Nephron progenitor cell (in vitro differentiated cells): ENCODE results near the gene SLCO3A1.
A peak's percentile ranks its signal among the peaks of the same experiment; 100 is the strongest.

Experiments
- DNase-seq: peaks from one replicate; pipeline ENCODE4 v3.0.0; 2021
- H3K27ac Mint-ChIP-seq: 2 replicates; pipeline ENCODE4 v1.8.0; 2021; ENCODE audit warnings: mild to moderate bottlenecking, moderate library complexity, mixed read lengths
- H3K27me3 Mint-ChIP-seq: 2 replicates; pipeline ENCODE4 v1.8.0; 2021; ENCODE audit warnings: mild to moderate bottlenecking, low read depth, mixed read lengths; ENCODE audit not compliant: poor library complexity
- H3K36me3 Mint-ChIP-seq: 2 replicates; pipeline ENCODE4 v1.8.0; 2021; ENCODE audit warnings: low read depth, mixed read lengths
- H3K4me1 Mint-ChIP-seq: 2 replicates; pipeline ENCODE4 v1.8.0; 2021; ENCODE audit warnings: mixed read lengths
- H3K4me3 Mint-ChIP-seq: 2 replicates; pipeline ENCODE4 v1.8.0; 2021; ENCODE audit warnings: mild to moderate bottlenecking, moderate library complexity, mixed read lengths
- H3K9me3 Mint-ChIP-seq: 2 replicates; pipeline ENCODE4 v1.8.0; 2021; ENCODE audit warnings: mild to moderate bottlenecking, moderate library complexity, mixed read lengths
- TF ChIP-seq, protein P1 (sequence below): fragments of 200-600 bp; sonication (generic); IDR thresholded peaks from 2 replicates; pipeline ENCODE4 v1.5.0; 2021; ENCODE audit warnings: antibody characterized with exemption

SLCO3A1 gene

DNA sequence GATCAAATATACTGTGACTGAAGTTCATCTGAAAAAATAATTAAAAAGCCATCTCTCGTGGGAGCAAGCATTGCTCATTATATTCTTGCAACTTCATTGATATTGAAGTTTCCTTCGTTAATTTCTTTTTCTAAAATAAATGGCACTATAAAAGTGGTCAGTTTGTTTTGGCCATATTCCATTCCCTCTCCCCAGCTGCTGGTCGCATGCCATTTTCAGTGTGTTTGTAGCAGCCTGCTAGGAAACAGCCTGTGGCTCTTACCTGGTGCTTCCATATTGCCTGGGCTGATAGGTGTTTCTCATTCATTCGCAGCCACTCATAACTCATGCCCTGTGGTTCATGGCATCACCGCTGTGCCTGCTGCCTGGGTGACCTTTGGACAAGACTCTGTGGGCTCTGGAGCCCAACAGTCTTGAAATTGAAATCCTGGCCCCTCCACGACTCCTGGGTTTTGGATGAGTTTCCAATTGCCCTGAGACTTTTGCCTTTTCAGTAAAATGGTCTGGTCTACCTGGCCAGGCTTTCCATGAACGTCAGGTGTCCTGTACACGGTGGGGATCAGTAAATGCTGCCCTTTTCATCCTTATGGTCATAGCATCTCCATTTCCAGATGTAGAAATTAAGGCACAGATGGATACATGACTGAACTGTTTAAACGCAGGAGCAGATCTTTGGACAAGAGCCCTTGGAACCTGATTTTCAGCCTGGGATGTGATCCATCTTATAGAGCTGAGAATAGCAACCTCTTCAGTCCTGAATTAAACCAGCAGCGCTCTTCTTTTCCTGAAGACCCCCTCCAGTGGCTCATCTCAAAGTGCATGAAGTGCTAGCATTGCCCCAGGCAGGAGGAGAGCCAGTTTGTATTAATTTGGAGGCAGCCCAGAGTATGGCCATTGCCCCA is 69.4 kb downstream of the SLCO3A1 start:
- TF ChIP-seq, protein P1, sequence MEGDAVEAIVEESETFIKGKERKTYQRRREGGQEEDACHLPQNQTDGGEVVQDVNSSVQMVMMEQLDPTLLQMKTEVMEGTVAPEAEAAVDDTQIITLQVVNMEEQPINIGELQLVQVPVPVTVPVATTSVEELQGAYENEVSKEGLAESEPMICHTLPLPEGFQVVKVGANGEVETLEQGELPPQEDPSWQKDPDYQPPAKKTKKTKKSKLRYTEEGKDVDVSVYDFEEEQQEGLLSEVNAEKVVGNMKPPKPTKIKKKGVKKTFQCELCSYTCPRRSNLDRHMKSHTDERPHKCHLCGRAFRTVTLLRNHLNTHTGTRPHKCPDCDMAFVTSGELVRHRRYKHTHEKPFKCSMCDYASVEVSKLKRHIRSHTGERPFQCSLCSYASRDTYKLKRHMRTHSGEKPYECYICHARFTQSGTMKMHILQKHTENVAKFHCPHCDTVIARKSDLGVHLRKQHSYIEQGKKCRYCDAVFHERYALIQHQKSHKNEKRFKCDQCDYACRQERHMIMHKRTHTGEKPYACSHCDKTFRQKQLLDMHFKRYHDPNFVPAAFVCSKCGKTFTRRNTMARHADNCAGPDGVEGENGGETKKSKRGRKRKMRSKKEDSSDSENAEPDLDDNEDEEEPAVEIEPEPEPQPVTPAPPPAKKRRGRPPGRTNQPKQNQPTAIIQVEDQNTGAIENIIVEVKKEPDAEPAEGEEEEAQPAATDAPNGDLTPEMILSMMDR = no peak
- H3K9me3 Mint-ChIP-seq = no peaks in the 10 kb centered on the region
- no peaks in the 10 kb centered on the region for H3K36me3 Mint-ChIP-seq
- H3K4me3 Mint-ChIP-seq = no peak overlapping the region
- no peak overlapping the region for H3K27ac Mint-ChIP-seq
- peaks cover 18% of the 10 kb centered on the region for H3K27me3 Mint-ChIP-seq
- H3K4me1 Mint-ChIP-seq = peaks cover 66% of the 10 kb centered on the region
- DNase-seq = no peak

DNA sequence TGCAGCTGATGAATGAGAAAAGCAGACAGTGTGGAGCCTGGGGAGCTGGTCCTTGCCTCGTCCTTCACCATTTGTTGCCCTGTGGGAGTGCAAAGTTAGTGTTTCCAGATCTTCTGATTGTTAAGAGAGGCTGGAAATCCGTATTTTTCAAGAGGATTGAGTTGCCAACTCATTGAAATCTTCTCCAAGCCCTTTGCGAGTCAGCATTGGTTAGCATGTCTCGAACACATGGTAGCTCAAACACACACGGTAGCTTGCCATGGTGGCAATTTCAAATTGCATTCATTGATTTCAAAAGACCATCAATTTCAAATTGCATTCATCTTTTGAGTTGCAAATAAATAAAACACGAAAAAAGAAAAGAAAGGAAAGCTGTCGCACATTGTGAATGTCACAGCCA is 70.7 kb downstream of the SLCO3A1 start:
- Mint-ChIP-seq H3K27ac (peak overlapping the region; percentile 50), H3K27me3 (peaks cover 23% of the 10 kb centered on the region), H3K4me1 (peaks cover 70% of the 10 kb centered on the region), H3K9me3 (no peaks in the 10 kb centered on the region), H3K4me3 (peak overlapping the region; percentile 43), H3K36me3 (no peaks in the 10 kb centered on the region)
- DNase-seq = no peak
- TF ChIP-seq, protein P1 = no peak

DNA sequence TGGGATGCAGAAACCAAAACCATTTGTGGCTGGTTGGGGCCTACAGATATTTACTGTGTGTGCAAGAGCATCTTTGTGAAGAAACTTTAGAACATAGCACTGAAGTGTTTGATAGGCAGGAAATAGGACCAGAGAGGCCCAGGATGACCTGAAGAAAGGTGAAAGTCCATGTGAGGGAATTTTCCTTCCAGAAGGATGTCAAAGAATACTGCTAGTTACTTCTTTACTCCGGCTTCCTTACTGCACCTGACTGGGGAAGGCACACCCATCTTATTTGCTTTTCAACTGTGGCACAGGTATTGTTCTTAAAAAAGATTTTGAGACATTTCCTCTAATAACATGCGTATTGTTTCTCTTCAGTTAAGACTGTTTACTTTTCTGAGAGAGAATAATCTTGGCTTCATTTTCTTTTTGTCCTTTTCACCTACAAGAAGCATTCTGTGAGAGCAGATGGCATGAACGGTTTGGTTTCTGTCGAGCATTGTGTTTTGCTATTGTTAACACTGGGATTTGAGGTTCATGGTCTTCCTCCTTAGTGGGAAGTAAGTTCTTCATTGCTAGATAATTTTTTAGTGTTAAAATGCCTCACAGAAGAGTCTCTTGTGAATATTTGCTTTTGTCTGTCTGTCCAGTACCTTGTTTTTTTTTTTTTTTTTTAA is 71.5 kb downstream of the SLCO3A1 start:
- peaks cover 70% of the 10 kb centered on the region for H3K4me1 Mint-ChIP-seq
- TF ChIP-seq, protein P1 = no peak
- DNase-seq = no peak
- H3K36me3 Mint-ChIP-seq = no peaks in the 10 kb centered on the region
- no peak overlapping the region for H3K4me3 Mint-ChIP-seq
- H3K27me3 Mint-ChIP-seq = peaks cover 23% of the 10 kb centered on the region
- H3K9me3 Mint-ChIP-seq = no peaks in the 10 kb centered on the region
- no peak overlapping the region for H3K27ac Mint-ChIP-seq

DNA sequence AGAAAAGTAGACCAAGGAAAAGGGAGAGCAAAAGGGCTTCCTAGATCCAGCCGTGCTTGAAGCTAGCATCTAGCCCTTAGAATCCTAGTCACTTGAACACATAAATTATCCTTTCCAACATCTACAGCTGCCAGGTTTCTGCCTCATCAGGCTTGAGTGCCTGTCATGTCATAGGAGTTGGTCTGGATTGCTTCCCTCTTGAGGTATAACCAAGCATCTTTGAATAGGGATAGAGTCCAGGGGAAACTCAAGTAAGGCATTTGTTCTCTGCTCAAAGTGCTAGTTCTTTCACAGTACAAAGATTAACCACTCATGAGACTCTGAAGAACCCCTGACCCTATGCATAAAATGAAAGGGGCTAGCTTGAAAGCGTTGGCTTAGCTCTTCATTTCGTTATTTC is 72.3 kb downstream of the SLCO3A1 start:
- no peak overlapping the region for H3K27ac Mint-ChIP-seq
- no peak for DNase-seq
- H3K36me3 Mint-ChIP-seq = no peaks in the 10 kb centered on the region
- no peaks in the 10 kb centered on the region for H3K9me3 Mint-ChIP-seq
- H3K27me3 Mint-ChIP-seq = peaks cover 26% of the 10 kb centered on the region
- H3K4me1 Mint-ChIP-seq = peaks cover 73% of the 10 kb centered on the region
- H3K4me3 Mint-ChIP-seq = no peak overlapping the region
- TF ChIP-seq, protein P1 = no peak

DNA sequence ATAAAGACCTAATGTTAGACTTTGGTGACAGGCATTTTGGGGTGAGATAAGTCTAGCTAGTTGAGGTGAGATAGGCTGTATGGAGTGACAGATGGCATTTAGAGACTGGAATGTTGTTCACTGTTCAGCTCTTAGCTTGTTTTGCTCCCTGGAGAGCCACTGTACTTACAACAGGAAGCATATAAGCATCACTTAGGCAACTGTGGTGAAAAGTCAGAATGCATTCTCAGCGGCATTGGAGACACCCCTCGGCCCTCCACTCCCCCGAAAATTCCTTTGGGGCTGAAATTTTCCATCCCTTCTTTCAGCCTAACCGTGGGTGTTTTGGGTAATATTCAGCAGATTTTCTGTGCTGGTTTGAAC is 73.4 kb downstream of the SLCO3A1 start:
- no peak overlapping the region for H3K27ac Mint-ChIP-seq
- H3K9me3 Mint-ChIP-seq = no peaks in the 10 kb centered on the region
- no peak for DNase-seq
- TF ChIP-seq, protein P1 = no peak
- peaks cover 81% of the 10 kb centered on the region for H3K4me1 Mint-ChIP-seq
- no peak overlapping the region for H3K4me3 Mint-ChIP-seq
- H3K36me3 Mint-ChIP-seq = no peaks in the 10 kb centered on the region
- H3K27me3 Mint-ChIP-seq = peaks cover 32% of the 10 kb centered on the region
